ENCODE results near the gene ABAT. TPM values are rescaled to one million over a fixed set of nuclear protein-coding genes. Genes with fewer than 3 reads are reported as not detected.

ABAT gene
- total RNA-seq, 8 experiments from 2014 or later, result 21.2 to 125 (median 84.4) TPM

GRCh38 chr16:8807189-8807588, 132.8 kb downstream of the ABAT start:
- 96 to 100% (median 100%) methylated on average over 1 to 4 of the region's 5 CpGs; no CpG with 5 or more reads in 2 of the 10 experiments for WGBS, 10 experiments
- Histone ChIP-seq H3K4me3 (no peak overlapping the region), H3K27ac (no peak overlapping the region), H3K4me1 (replicated peaks in 1 of 2) (peaks cover 4 to 5% of the 10 kb centered on the region in 2 donors)
- in situ Hi-C loops (cut with MboI; ENCODE audit: low pct_unique_long_range_greater_than_20kb in 2 of 9, low sequenced_read_pairs in 9 of 9, unreplicated experiment in 9 of 9), result no loop called here
- ATAC-seq (replicated peaks in 6 of 8), result no peak

DNA sequence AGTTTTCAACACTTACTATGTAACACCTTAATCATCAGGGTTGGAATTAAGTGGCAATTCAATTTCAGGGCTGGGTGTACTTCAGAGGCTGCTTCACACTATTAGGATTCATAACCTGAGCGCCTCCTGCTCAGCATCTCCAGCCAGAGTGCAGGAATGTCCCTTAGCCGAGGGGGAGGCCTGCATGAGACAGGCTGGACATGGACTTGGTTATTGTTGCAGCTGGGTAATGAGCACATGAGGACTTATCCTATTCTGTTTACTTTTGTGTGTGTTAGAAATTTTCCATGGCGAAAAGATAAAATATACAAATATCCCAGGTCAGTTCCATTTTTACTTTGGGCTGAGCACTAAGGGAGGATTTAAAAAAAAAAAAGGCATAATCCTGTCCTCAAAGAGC, 133.6 kb downstream of the ABAT start:
- no peak for ATAC-seq (replicated peaks in 6 of 8)
- Histone ChIP-seq H3K27ac (no peak overlapping the region), H3K4me1 (replicated peaks in 1 of 2) (peaks cover 11 to 13% of the 10 kb centered on the region in 2 donors), H3K4me3 (no peak overlapping the region)
- WGBS, 10 experiments, result 87 to 100% (median 89%) methylated on average over 1 to 3 of the region's 3 CpGs; no CpG with 5 or more reads in 6 of the 10 experiments
- in situ Hi-C loops (cut with MboI; ENCODE audit: low pct_unique_long_range_greater_than_20kb in 2 of 9, low sequenced_read_pairs in 9 of 9, unreplicated experiment in 9 of 9), result no loop called here

DNA sequence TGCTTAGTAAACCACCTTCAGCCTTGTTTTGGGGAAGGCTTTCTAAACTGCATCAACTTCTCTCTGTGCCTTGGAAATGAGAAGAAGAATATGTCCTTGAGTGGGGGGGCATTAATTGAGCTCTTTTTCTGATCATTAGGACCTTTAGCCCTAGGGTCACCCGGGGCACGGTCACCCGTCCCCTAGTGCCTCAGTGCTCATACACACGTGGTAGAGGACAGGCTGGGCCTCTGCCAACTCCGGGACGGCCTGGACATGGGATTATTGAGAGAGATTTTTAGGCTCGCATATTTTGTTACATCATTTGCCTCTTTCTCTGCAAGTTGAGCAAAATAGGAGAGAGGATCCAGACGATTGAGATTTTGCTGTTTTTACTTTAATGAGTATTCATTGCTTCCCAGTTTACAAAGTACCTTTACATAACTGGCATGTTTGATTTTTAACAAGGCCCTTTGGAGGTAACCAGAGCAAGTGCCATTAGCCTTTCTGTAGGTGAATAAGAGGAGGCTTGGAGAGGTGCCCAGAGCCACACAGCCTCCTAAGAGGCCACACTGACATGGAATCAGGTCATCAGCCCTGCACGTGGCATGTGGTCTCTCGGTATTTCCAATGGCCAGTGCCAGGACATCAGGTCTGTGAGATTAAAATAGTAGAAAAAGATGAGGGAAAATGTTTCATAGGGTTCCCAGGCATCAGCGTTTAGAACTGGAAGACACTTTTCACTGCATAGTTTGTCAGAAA, 134.4 kb downstream of the ABAT start:
- H3K27ac ChIP-seq, result no peak overlapping the region
- H3K4me1 ChIP-seq (replicated peaks in 1 of 2), result peaks cover 12 to 16% of the 10 kb centered on the region in 2 donors
- 30 to 94% (median 85%) methylated on average over 2 to 8 of the region's 11 CpGs; no CpG with 5 or more reads in 2 of the 10 experiments for WGBS, 10 experiments
- H3K4me3 ChIP-seq, result no peak overlapping the region
- ATAC-seq (replicated peaks in 6 of 8), result no peak
- in situ Hi-C loops (cut with MboI; ENCODE audit: low pct_unique_long_range_greater_than_20kb in 2 of 9, low sequenced_read_pairs in 9 of 9, unreplicated experiment in 9 of 9), result no loop called here

DNA sequence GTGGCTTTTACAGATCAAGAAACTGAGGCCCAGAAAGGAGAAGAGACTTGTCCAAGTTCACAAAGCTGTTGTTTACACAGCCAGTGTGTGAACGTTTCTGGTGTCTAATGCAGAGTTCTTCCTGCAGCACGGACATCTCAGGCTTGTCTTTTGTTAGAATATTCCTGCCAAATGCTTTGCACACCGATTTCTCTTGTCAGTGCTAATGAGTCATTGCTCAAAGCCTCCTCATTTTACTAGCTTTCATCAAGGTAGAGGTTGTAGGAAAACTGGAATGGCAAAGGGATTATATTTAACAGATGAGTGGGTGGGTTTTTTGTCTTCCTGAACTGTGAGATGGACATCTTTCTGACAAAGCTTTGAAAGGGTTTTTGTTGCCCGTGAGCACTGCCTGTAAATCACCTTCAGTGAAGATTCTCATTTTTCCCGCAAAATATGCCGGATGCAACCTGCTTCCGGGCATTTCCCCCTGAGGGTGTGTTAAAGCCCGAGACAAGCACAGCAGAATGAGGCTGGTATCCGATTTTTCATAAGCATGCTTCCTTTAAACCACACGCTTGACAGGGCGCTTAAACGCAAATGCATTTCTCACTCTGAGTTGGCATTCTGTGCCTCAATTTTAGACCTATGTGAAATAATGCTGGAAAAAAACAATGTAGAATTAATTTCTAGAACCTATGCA, 137.9 kb downstream of the ABAT start:
- in situ Hi-C loops (cut with MboI; ENCODE audit: low pct_unique_long_range_greater_than_20kb in 2 of 9, low sequenced_read_pairs in 9 of 9, unreplicated experiment in 9 of 9), result no loop called here
- WGBS, 10 experiments, result 16 to 90% (median 37%) methylated on average over 3 to 12 of the region's 12 CpGs
- no peak for ATAC-seq (replicated peaks in 6 of 8)
- Histone ChIP-seq H3K4me1 (replicated peaks in 1 of 2) (peaks cover 12 to 16% of the 10 kb centered on the region in 2 donors), H3K4me3 (no peak overlapping the region), H3K27ac (no peak overlapping the region)

GRCh38 chr16:8814095-8814806, 139.8 kb downstream of the ABAT start:
- Histone ChIP-seq H3K4me1 (replicated peaks in 1 of 2) (peaks cover 12 to 16% of the 10 kb centered on the region in 2 donors), H3K4me3 (no peak overlapping the region), H3K27ac (no peak overlapping the region)
- 80 to 100% (median 97%) methylated on average over 1 to 7 of the region's 14 CpGs; no CpG with 5 or more reads in 2 of the 10 experiments for WGBS, 10 experiments
- in situ Hi-C loops (cut with MboI; ENCODE audit: low pct_unique_long_range_greater_than_20kb in 2 of 9, low sequenced_read_pairs in 9 of 9, unreplicated experiment in 9 of 9), result no loop called here
- ATAC-seq (replicated peaks in 6 of 8), result no peak

DNA sequence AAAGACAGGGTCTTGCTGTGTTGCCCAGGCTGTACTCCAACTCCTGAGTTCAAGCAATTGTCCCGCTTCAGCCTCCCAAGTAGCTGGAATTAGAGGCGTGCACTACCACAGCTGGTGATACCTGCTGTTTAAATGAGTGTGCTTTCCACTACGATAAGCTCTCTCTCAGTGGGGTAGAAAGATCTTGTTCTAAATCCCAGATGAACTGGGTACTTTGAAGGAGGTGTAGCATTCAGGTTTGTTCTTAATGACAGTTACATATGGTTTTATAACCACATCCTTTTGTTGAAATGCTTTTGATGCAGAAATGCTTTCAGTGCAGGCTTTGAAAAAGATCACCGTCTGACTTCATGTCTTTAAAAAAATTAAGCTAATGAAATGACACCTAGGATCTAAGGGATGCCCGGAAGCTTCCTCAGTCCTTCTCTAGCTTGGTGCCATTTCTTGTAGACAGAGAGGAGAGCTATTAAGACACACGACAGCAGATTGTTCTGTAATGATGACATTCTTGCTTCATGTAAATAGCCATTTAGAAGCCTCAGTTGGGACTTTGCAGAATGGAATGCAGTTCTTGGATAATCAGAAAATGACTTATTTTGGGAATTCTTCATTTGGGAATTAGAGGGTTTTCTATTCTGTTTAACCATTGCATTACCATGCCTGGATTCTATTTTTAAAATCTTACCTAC, 142.7 kb downstream of the ABAT start:
- WGBS, 10 experiments, result 43 to 80% (median 56%) methylated on average over 1 to 6 of the region's 6 CpGs; no CpG with 5 or more reads in 2 of the 10 experiments

GRCh38 chr16:8818504-8819270, 144.3 kb downstream of the ABAT start:
- in situ Hi-C loops (cut with MboI; ENCODE audit: low pct_unique_long_range_greater_than_20kb in 2 of 9, low sequenced_read_pairs in 9 of 9, unreplicated experiment in 9 of 9), result no loop called here
- ATAC-seq (replicated peaks in 6 of 8), result no peak
- H3K27ac ChIP-seq, result no peak overlapping the region
- WGBS, 10 experiments, result 55 to 100% (median 82%) methylated on average over 1 to 5 of the region's 10 CpGs; no CpG with 5 or more reads in 1 of the 10 experiments
- H3K4me3 ChIP-seq, result no peak overlapping the region
- H3K4me1 ChIP-seq (replicated peaks in 1 of 2), result no peaks in the 10 kb centered on the region

More for the DNA sequence above, 142.7 kb downstream of the ABAT start:
- no peak overlapping the region for H3K27ac ChIP-seq
- no peak overlapping the region for H3K4me3 ChIP-seq
- H3K4me1 ChIP-seq (replicated peaks in 1 of 2), result peaks cover 9 to 12% of the 10 kb centered on the region in 2 donors
- no peak for ATAC-seq (replicated peaks in 6 of 8)
- in situ Hi-C loops (cut with MboI; ENCODE audit: low pct_unique_long_range_greater_than_20kb in 2 of 9, low sequenced_read_pairs in 9 of 9, unreplicated experiment in 9 of 9), result no loop called here

- in situ Hi-C loops (cut with MboI; ENCODE audit: low pct_unique_long_range_greater_than_20kb in 2 of 9, low sequenced_read_pairs in 9 of 9, unreplicated experiment in 9 of 9), result no loop called here
- no peak overlapping the region for H3K27ac ChIP-seq
- no peaks in the 10 kb centered on the region for H3K4me1 ChIP-seq (replicated peaks in 1 of 2)
- WGBS, 10 experiments, result 79 to 100% (median 94%) methylated on average over 1 to 6 of the region's 6 CpGs; no CpG with 5 or more reads in 2 of the 10 experiments
- no peak for ATAC-seq (replicated peaks in 6 of 8)
- no peak overlapping the region for H3K4me3 ChIP-seq
Measured at GRCh38 chr16:8819411-8820034, 145.1 kb downstream of the ABAT start.

- H3K4me3 ChIP-seq, result no peak overlapping the region
- 40 to 100% (median 90%) methylated on average over 1 to 3 of the region's 3 CpGs; no CpG with 5 or more reads in 3 of the 10 experiments for WGBS, 10 experiments
- in situ Hi-C loops (cut with MboI; ENCODE audit: low pct_unique_long_range_greater_than_20kb in 2 of 9, low sequenced_read_pairs in 9 of 9, unreplicated experiment in 9 of 9), result no loop called here
- H3K4me1 ChIP-seq (replicated peaks in 1 of 2), result no peaks in the 10 kb centered on the region
- no peak overlapping the region for H3K27ac ChIP-seq
- ATAC-seq (replicated peaks in 6 of 8), result no peak
Measured at GRCh38 chr16:8822403-8822802, 148.0 kb downstream of the ABAT start.

- Histone ChIP-seq H3K4me1 (replicated peaks in 1 of 2) (peaks cover 1 to 2% of the 10 kb centered on the region in 2 donors), H3K27ac (no peak overlapping the region), H3K4me3 (no peak overlapping the region)
- ATAC-seq (replicated peaks in 6 of 8), result no peak
- in situ Hi-C loops (cut with MboI; ENCODE audit: low pct_unique_long_range_greater_than_20kb in 2 of 9, low sequenced_read_pairs in 9 of 9, unreplicated experiment in 9 of 9), result no loop called here
- WGBS, 10 experiments, result 80 to 100% (median 97%) methylated on average over 1 to 3 of the region's 3 CpGs
Measured at GRCh38 chr16:8826278-8826879, 152.0 kb downstream of the ABAT start.

DNA sequence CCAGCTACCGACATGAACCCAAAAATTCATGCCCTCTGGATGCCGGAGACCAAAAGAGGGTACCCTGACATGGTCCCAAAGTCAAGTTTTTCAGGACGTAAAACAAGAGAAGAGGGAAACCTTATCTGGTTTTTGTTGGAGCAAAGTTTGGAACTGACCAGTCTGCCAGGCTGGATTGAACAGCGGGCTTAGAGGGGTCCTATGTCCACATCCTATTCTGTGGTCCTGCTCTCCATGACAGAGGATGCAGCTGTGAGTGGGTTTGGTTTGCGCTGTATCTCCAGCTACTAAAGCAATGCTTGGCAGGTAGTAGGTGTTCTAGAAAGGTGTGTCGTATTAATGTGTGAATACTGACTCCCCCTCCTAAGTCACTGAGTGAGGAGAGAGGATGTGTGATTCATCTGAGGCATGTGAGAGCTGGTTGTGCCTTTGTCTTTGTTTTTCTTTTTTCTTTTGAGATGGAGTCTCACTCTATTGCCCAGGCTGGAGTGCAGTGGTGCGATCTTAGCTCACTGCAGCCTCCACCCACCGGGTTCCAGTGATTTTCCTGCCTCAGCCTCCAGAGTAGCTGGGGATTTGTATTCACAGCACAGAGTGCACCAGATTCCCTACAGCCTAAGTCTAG, 154.2 kb downstream of the ABAT start:
- H3K4me3 ChIP-seq, result no peak overlapping the region
- WGBS, 10 experiments, result 84 to 100% (median 96%) methylated on average over 2 to 5 of the region's 8 CpGs; no CpG with 5 or more reads in 1 of the 10 experiments
- H3K27ac ChIP-seq, result no peak overlapping the region
- in situ Hi-C loops (cut with MboI; ENCODE audit: low pct_unique_long_range_greater_than_20kb in 2 of 9, low sequenced_read_pairs in 9 of 9, unreplicated experiment in 9 of 9), result no loop called here
- H3K4me1 ChIP-seq (replicated peaks in 1 of 2), result peaks cover 15 to 17% of the 10 kb centered on the region in 2 donors
- no peak for ATAC-seq (replicated peaks in 6 of 8)
